Activated CD4-positive, alpha-beta T cell treated with anti-CD3 and anti-CD28 coated beads for 48 hours (primary cell): ENCODE data around the gene MAGEH1.
"Not testable (repeated sequence)": the region's sequence is repeated elsewhere in the genome, so short reads cannot be mapped to it uniquely, and the experiment has no call there.

Experiments used
- DNase-seq: peaks from one replicate; pipeline ENCODE4 v3.0.0-alpha.2; 2020

MAGEH1 gene

GRCh38 chrX:55451990-55452832 is at the start of gene MAGEH1:
Gene MAGEH1, plus strand, starts transcription at chrX:55452127. Its CDS starts 248 bp downstream, at chrX:55452375.
- peak; percentile 84 for DNase-seq

GRCh38 chrX:55427079-55427478 is 24.8 kb upstream of the MAGEH1 start:
- peak; percentile 4 for DNase-seq

- DNase-seq = not testable (repeated sequence)
These were observed 8.5 kb upstream of the MAGEH1 start for GRCh38 chrX:55443468-55443867.

- DNase-seq = no peak
These were observed 1.7 kb upstream of the MAGEH1 start for GRCh38 chrX:55450259-55450658.

- DNase-seq = no peak
These were observed 786 bp upstream of the MAGEH1 start for GRCh38 chrX:55451141-55451540.

- no peak for DNase-seq
These were observed 319 bp upstream of the MAGEH1 start for GRCh38 chrX:55451626-55451989.

GRCh38 chrX:55452833-55453124 is 852 bp downstream of the MAGEH1 start:
- no peak for DNase-seq

GRCh38 chrX:55455708-55456107 is 3.8 kb downstream of the MAGEH1 start:
- DNase-seq = not testable (repeated sequence)

- not testable (repeated sequence) for DNase-seq
These were observed 7.5 kb downstream of the MAGEH1 start for GRCh38 chrX:55459426-55459825.

GRCh38 chrX:55459926-55460325 is 8.0 kb downstream of the MAGEH1 start:
- DNase-seq = not testable (repeated sequence)

- DNase-seq = not testable (repeated sequence)
These were observed 12.1 kb downstream of the MAGEH1 start for GRCh38 chrX:55464050-55464449.

GRCh38 chrX:55465108-55465507 is 13.2 kb downstream of the MAGEH1 start:
- DNase-seq = not testable (repeated sequence)

GRCh38 chrX:55465791-55466190 is 13.9 kb downstream of the MAGEH1 start:
- not testable (repeated sequence) for DNase-seq

- not testable (repeated sequence) for DNase-seq
These were observed 28.0 kb downstream of the MAGEH1 start for GRCh38 chrX:55479956-55480355.

GRCh38 chrX:55480390-55481062 is 28.6 kb downstream of the MAGEH1 start:
- no peak for DNase-seq

GRCh38 chrX:55484948-55485347 is 33.0 kb downstream of the MAGEH1 start:
- no peak for DNase-seq

- no peak for DNase-seq
These were observed 34.8 kb downstream of the MAGEH1 start for GRCh38 chrX:55486736-55487135.

GRCh38 chrX:55487143-55487542 is 35.2 kb downstream of the MAGEH1 start:
- no peak for DNase-seq

- no peak for DNase-seq
These were observed 36.2 kb downstream of the MAGEH1 start for GRCh38 chrX:55488006-55488592.

GRCh38 chrX:55488593-55489313 is 36.8 kb downstream of the MAGEH1 start:
- peak; percentile 55 for DNase-seq

- DNase-seq = peak; percentile 5
These were observed 37.5 kb downstream of the MAGEH1 start, which contains the start of gene USP51 for GRCh38 chrX:55489314-55490009. Gene USP51, minus strand, starts transcription at chrX:55489848. Its CDS starts 909 bp downstream, at chrX:55488939.

GRCh38 chrX:55490121-55490520 is 38.2 kb downstream of the MAGEH1 start:
- DNase-seq = no peak

GRCh38 chrX:55490974-55491373 is 39.0 kb downstream of the MAGEH1 start:
- DNase-seq = no peak
